Endothelial cell of hepatic sinusoid (primary cell): ENCODE results near the gene G0S2.

ENCODE experiments used
- in situ Hi-C: cut with HindIII; loops from 2 replicates; pipeline ENCODE4 v1.10.0; 2017; ENCODE audit warnings: low sequenced_read_pairs

Gene G0S2, protein sequence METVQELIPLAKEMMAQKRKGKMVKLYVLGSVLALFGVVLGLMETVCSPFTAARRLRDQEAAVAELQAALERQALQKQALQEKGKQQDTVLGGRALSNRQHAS

DNA sequence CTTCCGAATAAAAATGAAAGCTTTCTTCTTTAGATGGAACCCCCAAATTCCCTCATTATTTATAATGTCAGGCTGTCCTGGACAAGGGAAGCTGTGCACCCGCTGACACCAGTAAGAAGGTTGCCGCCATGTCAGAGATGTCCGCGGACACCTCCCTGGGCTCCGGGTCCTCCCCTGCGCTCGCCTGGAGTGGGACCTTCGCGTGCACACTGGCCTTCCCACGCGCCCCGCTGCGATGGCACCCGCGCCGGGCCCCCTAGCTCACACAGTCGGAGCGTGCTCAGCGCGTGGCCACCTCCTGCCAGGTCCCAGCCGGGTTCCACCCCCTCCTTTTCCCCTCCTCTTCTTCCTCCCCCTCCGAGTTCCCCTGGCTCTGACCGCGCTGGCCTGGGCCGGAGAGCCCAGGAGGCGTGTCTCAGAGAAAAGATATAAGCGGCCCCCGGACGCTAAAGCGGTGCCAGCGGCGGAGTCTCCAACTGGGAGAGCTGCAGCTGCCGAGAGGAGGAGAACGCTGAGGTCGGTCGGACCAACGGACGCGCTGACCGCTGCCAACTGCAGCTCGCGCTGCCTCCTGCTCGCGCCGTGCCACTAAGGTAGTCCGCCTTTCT lies at the start of gene G0S2:
G0S2 (plus strand) TSS at position 456 of the 608 bp plus-strand sequence. CDS start 273 bp downstream, outside the sequence.
- in situ Hi-C loops = no loop called here

DNA sequence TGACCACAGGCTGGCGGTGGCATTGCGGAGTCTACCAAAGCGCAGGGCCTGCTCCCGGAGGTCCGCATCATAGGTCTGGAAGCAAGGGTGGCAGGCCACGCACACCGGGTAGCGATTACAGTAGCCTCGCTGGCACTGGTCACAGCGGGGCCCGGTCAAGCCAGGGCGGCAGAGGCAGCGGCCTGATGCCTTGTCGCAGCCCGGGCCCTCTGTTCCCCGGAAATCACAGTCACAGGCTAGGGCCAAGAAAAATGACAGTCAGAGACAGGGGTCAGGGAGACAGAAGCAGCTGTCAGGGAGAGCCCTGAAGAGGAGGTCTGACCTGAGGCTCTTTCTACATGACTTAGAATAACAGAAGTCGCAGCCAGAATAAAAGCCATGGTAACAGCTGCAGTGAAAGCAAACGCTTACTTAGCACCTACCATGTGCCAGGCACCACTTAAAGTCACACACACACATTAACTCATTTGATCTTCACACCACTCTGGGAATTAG lies 49.4 kb upstream of the G0S2 start:
- in situ Hi-C loops = no loop called here

DNA sequence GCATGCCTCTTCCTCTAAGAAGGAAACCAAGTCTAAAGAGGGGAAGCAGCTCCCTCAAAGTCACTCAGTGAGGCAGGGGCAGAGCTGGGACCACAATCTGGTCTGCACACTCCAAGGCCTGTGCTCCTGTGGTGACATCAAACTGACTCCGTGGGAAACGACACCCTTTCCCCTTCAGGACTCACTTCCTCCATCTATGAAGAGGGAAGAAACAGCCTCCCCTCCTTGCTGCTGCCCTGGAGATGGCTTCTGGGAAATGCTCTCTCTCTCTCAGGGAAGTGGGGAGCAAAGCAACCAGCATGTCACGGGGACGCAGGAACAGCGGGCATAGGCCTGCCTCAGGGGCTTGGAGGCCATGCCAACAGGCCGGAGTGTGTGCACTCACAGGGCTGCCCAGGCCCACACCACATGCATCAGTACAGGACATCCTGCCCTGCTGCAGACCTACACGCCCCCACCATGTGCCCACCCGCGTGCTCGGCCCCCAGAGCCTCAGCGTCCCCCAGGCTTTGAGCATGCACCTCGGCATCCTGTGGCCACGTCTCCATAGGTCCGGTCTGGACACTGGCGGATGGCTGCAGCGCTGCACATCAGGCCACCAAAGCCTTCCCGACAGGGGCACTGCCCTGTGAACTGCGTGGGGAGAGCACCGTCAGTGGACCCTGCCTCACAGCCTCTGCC lies 48.7 kb upstream of the G0S2 start:
- in situ Hi-C loops = no loop called here

DNA sequence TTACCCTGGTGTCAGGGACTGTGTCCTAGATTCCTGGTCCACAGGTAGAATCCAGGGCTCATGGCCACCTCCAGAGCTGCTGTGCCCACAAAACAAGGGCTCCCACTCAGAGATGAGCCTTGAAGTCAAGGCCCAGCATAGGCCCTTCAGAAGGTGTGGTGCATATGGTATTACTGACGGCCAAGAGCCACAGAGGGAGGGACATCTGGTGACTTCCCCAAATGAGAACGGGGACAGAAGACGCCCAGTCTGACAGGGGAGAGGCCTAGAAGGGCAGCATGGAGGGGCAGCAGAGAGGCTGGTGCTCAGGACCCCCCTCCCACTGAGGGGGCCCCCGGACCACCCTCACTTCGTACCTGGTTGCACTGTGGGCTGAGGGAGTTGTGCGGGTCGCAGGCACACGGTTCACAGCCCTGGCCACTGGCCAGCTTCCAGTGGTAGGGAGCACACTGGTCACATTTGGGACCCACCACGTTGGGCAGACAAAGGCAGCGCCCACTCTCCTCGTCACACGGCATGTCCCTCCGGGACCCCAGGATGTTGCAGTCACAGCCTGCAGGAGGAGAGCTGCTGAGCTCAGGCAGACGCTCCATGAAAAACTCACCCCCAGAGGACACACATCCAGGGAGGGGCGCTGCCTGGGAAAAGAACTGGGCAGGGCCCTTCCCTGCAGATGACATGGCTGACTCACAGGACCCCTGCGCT lies 48.0 kb upstream of the G0S2 start:
- in situ Hi-C loops = no loop called here

DNA sequence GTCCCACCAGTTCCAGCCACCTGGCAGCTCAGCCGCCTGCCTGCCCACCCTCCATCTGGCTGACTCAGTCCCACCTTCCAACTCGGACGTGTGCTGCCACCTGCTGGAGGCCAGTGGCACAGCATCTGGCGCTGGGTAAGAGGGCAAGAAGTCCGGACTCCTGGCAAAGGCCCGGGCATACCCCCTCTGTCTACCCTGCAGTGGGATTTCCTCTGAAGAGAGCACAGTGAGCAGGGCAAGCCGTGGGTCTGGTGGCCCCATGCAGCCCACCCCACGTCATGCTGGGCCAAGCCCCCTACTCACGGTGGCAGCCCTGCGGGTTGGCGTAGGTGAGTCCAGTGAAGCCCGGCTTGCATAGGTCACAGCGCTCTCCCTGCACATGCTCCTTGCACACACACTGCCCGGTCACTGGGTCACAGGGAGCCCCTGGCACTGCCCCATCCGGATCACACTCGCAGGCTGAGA lies 47.4 kb upstream of the G0S2 start:
- in situ Hi-C loops = no loop called here

DNA sequence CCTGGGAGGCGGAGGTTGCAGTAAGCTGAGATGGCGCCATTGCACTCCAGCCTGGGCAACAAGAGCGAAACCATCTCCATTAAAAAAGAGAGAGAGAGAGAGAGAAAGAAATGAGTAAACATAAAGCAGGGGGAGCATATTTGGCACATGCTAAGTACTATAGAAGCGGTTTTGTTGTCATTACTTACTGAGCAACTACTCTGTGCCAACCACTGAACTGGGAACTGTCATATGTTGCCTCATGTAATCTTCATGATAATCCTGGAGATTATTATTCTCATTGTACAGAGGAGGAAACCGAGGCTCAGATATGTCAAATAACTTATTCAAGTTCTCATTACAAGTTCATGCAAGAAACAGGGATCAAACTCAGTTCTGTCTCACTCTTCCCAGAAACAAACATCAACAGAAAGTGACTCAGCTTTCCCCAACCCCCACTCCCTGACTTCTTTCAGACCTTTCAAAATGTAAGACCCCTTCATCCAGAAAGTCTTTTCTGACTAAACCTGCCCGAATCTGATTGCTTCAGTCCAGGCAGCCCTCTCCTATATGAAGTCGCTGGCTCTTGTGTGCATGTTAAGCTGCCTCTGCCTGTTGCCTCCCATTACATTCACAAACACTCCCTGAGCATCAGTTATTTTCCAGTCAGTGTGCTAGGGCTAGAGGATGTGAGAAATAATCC lies 46.5 kb upstream of the G0S2 start:
- in situ Hi-C loops = no loop called here

DNA sequence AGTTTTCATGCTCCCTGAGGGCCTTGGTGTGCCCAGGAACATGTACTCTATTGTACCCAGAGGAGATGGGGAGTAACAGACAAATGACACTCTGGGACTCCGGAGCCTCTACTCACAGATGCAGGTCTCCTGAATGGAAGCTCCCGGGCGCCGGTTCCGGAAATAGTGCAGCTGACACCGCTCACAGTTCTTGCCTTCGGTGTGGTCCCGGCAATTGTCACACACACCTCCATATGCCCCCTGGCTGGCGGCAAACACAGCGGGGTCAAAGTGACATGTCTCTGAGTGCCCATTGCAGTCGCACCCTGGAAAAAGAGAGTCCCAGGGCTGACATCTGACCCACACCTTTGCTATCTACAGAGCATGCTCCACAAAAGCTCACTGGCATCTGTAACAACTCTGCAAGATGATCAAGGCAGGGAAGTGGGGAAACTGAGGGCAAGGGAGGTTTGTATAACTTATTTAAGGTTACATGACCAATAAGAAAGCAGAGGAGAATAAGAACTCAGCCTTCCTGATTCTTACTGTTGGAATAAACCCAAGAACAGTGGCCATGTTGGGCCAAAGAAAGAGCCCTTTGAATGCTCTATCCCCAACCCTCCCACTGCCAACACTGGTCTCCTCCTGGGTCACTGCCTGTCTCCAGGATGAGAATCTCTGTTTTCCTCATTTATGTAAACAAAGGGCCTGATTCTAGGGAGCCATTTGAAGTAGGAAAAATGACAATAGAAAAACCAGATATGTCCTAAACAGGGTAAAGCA lies 45.4 kb upstream of the G0S2 start:
- in situ Hi-C loops = no loop called here

DNA sequence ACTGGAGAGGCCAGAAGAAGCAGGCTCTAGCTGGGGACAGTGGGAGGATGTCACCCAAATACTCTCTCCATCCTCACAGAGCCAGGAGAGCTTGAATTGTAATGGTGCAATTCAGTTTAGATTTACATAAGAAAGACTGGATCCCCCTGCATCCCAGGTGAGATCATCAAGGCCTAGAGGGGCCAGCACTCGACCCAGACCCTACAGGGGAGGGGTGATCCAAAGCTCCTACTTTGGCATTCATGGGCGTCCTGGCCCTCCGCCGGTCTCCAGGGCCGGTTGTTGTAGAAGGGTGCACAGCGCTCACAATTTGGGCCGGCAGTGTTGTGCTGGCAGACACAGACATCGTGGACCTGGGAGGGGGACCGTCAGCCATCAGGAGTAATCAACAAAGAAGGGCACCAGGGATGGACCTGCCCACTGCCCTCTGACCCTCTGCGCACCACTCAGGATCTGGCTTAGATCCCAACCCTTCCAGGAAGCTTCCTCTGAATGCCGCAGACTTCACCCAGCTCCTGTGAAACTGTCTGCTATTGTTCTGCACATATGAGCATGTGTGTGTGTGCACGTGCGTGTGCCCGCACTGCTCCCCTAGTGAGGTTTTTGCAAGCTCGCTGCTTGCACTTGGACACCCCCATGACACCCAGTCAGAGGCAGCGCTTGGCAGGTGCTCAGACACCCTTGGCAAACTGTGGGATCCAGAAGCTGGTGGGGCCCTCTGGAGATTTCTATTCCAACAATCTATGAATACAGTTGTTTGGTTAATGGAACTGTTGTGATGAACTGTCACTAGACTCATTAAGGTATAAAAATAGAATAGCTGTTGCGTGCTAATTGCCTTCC lies 44.6 kb upstream of the G0S2 start:
- in situ Hi-C loops = no loop called here

DNA sequence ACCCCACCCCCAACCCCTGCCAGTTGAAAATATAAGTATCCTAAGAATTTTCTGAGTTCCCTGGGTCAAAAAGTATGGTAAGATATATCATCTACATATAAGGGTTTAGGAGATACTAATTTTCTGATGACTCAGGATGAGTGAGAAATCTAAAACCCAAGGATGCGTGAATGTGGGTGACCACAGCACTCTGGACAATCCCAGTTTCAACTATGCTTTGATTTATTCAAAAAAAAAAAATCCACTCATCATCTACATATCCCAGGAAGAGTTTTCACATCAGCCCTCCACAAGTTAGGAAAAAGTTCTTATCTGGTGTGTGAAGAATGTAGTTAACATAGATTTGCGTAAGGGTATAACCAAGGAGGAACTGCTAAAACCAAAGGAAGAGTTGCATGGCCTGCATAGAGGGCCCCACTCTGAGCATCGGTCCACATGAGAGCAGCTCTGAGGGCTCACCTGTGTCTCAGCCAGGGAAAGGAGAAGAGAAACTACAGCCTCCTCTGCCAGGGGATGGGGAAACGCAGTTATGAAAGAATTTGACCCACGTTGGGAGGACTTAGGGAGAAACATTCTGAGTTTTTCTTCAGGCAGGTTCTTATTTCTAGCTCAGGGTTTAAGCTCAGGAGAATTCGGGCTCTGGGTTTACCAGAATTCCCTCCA lies 41.7 kb upstream of the G0S2 start:
- in situ Hi-C loops = no loop called here

DNA sequence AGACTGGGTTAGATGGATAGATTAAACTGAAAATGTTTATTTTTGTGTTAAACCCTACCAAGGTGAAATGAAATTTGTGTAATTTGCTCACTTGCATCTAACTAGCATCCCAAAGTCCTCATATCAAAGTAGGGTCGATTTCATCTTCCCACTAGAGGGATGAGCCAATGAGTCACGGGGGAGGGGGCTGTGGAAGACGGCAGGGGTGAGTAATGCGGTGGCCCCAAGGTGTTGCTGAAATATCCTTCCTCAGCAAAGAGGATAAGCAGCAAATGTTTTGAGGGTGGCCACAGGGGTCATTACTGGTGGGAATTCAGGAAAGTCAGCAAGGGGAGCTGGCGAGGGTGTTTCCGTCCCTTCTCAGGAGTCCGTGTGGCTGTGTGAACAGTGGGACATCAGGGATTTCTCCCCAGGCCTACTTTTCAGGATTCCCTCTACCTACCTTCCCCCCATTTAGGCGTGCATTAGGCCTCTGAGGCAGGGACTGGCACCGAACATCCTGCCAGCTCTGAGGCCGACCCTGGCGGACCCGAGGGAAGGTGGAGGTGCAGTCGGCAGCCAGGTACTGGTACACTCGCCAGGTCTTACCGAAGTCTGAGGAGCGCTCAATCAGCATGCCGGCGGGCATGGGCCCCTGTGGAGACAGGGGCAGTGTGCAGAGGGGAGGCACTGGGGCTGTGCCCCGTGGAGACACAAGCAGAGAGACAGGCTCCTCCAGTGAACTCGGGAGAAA lies 41.0 kb upstream of the G0S2 start:
- in situ Hi-C loops = no loop called here

DNA sequence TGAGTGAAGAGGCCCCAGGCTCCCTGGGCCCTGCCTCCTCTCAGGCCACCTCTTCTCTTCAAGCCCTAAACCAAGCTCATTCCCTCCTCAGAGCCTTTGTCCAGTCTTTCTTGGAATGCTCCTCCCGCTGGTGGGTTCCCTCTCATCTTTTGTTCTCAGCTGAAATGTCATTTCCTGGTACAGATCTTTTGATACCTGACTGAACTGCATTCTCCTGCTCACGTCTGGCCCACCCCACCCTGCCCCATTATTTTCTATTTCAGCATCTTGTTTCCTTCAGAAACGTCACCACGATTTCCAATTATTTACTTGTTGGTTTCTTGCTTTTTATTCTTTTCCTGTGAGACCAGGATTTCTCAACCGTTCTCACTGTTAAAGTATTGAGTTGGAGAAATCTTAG lies 39.4 kb upstream of the G0S2 start:
- in situ Hi-C loops = no loop called here

DNA sequence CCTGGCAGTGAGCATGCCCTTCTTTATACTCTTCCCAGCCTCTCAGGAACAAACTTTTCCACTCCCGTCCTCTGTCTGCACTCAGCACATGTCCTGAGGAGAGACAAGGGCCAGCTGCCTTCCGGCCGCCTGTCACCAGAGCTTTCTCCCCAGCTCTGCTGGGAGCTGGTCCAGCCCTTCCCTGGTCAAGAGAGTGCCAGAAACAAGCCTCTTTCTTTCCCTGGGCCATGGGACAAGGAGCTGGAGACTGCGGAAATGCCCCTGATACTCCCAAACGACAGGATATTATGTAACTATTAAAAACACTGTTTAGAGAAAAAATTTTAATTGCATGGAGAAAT lies 33.4 kb upstream of the G0S2 start:
- in situ Hi-C loops = no loop called here

DNA sequence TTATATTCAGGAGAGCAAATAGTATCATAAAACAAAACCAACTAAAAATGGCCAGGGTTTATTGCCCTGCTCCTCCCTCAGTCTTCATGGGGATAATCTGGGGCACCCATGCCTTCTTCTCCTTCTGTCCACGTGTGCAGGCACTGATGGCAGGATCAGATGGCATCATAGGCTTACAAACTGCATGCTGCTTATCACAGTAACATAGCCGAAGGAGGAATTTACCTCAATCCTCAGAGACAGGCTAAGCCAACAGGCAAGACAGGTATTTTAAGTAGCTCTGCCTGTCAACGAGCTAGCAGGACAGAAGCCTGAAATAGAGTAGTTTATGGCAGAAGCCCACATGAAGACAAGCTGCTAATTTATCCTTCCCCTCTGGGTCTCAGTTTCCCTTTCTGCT lies 32.4 kb upstream of the G0S2 start:
- in situ Hi-C loops = no loop called here

DNA sequence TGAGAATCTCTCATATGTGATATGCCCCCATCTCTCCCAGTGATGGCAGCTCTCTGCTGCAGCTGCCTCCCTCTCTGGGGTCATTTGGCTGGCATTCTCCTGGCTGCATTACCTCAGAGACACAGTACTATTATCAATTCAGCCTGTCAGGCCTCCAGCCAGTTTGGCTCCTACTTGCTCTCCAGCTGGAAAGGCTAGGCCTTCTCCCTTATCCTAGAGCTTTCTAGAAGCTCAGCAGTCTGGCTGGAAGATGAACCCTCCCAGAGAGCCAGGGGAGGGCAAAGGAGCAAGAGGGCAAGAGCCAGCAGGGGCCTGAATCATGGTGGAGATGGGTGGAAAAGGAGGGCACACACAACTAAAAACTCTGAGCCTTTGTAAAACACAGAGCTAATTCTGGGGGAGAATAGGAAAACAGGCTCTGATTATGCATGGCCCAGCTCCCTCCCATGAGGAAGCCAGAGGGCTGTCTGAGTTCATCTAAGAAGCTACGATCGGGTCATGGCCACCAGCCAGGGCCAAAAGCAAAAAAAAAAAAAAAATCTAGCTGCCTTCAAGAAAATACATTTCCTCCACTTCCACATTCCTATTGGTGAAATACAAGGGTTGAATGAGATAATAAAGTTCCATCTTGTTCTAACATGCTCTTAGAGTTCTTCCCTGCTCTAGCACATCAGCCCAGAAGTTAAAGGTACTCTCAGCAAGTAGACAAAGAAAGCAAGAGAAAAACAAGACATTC lies 31.8 kb upstream of the G0S2 start:
- in situ Hi-C loops = no loop called here

DNA sequence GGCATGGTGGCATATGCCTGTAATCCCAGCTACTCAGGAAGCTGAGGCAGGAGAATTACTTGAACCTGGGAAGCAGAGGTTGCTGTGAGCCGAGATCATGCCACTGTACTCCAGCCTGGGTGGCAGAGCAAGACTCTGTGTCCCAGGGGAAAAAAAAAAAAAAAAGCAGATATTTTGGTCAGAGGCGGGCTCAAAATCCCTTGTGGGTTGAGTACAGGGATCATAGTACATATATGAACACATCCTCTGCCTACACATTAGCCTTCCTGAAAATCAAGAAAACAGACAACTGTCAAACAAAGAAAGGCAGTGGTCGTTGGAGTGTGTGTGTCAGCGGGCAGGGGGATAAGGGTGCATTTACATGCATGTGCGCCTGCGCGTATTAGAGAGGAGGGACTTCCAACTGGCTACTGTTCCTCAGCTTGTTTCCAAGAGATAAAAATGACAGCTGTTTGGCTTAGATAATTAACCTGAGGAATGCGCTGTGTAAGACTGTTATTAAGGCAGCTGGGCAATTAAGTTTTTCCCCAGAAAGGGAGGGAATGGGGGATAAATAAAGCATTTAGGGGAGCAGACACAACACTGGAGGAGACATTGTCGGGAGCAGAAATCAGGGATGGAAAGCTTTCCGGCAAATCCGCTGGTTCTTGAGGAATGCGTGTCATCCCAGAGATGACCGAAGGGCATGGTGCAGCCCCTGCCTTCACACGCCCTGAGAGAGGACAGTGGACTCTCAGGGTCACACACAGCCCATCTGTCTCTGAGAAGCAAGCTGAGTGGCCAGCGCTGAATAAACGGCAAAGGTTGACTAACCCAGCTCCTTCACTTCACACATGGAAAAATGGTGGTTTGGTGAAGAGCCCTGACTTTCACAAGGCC lies 29.4 kb upstream of the G0S2 start:
- in situ Hi-C loops = no loop called here

DNA sequence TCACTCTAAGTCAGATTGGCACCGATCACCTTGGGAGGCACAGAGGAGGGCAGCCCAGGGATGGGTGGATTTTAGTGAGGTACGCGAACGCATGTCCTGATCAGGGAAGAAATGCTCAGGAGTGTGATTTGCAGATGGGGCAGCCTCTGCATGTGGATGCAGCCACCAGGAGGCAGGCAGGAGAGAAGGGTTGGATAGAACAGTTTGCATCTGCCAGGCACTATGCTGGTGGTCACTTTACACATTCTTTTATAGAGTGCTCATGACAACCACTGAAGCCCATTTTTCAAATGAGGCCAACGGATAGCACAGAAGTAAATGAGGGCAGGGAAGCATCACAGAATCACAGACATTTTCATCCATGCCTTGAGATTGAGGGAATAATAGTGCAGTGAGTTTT lies 28.7 kb upstream of the G0S2 start:
- in situ Hi-C loops = no loop called here

DNA sequence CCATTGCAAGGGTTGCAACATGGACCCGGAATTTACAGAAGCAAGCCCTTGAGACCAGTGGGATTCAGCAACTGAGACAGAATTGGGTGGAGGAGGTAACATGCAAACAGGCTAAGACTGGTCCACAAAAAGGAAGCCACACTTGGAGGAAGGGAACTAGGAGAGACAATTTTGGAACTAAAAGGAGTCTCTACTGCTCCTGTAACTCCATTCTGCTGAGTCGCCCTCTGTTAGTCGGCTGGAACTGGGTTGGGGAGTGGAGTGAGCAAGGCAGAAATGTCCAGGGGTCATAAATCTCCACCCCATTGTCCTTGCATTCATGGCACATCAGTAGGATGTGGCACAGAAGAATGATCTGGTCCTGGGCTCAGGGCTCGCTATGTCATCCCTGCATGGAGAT lies 28.1 kb upstream of the G0S2 start:
- in situ Hi-C loops = no loop called here
